Measurements from ENCODE around the gene NUTM2E.
"Not testable (repeated sequence)": the region's sequence is repeated elsewhere in the genome, so short reads cannot be mapped to it uniquely, and the experiment has no call there.

Gene NUTM2E

GRCh38 chr10:79826496-79827215, at the start of gene NUTM2E:
NUTM2E (plus strand) TSS chr10:79826739; CDS start chr10:79841741, 15,002 bp downstream.
- DNase-seq, result peak in 2 of 3 experiments; percentile 32 to 78

- not testable (repeated sequence) for DNase-seq
These were observed 48.5 kb upstream of the NUTM2E start for GRCh38 chr10:79777997-79778396.

- DNase-seq, result peak in 2 of 3 experiments; percentile 2 to 20
These were observed 47.1 kb upstream of the NUTM2E start for GRCh38 chr10:79779310-79779938.

- not testable (repeated sequence) for DNase-seq
These were observed 46.5 kb upstream of the NUTM2E start for GRCh38 chr10:79779992-79780391.

- DNase-seq, result not testable (repeated sequence)
These were observed 45.0 kb upstream of the NUTM2E start for GRCh38 chr10:79781584-79781983.

- DNase-seq, result not testable (repeated sequence)
These were observed 39.0 kb upstream of the NUTM2E start for GRCh38 chr10:79787455-79787952.

GRCh38 chr10:79789351-79789750, 37.2 kb upstream of the NUTM2E start:
- not testable (repeated sequence) for DNase-seq

GRCh38 chr10:79791906-79792517, 34.5 kb upstream of the NUTM2E start:
- not testable (repeated sequence) for DNase-seq

- not testable (repeated sequence) for DNase-seq
These were observed 27.2 kb upstream of the NUTM2E start for GRCh38 chr10:79799337-79799736.

- not testable (repeated sequence) for DNase-seq
These were observed 20.7 kb upstream of the NUTM2E start for GRCh38 chr10:79805857-79806256.

- not testable (repeated sequence) for DNase-seq
These were observed 14.6 kb upstream of the NUTM2E start for GRCh38 chr10:79811895-79812294.

- not testable (repeated sequence) for DNase-seq
These were observed 10.2 kb upstream of the NUTM2E start for GRCh38 chr10:79816290-79816689.

- not testable (repeated sequence) for DNase-seq
These were observed 3.2 kb upstream of the NUTM2E start for GRCh38 chr10:79823387-79823786.

GRCh38 chr10:79825587-79826011, 940 bp upstream of the NUTM2E start:
- DNase-seq, result peak in 1 of 3 experiments; percentile 1

- DNase-seq, result not testable (repeated sequence)
These were observed 426 bp upstream of the NUTM2E start for GRCh38 chr10:79826131-79826495.

- DNase-seq, result not testable (repeated sequence)
These were observed 7.3 kb downstream of the NUTM2E start for GRCh38 chr10:79833833-79834232.

- not testable (repeated sequence) for DNase-seq
These were observed 9.4 kb downstream of the NUTM2E start for GRCh38 chr10:79835891-79836290.

GRCh38 chr10:79836891-79837290, 10.4 kb downstream of the NUTM2E start:
- not testable (repeated sequence) for DNase-seq

- not testable (repeated sequence) for DNase-seq
These were observed 11.9 kb downstream of the NUTM2E start for GRCh38 chr10:79838441-79838840.

- not testable (repeated sequence) for DNase-seq
These were observed 26.8 kb downstream of the NUTM2E start for GRCh38 chr10:79853191-79853854.

GRCh38 chr10:79862269-79862668, 35.7 kb downstream of the NUTM2E start:
- DNase-seq, result not testable (repeated sequence)

- not testable (repeated sequence) for DNase-seq
These were observed 36.3 kb downstream of the NUTM2E start for GRCh38 chr10:79862803-79863202.

Data from NCI-H1417 (cell line).